ENCODE data around the gene MAPK8IP1.

Gene MAPK8IP1

DNA sequence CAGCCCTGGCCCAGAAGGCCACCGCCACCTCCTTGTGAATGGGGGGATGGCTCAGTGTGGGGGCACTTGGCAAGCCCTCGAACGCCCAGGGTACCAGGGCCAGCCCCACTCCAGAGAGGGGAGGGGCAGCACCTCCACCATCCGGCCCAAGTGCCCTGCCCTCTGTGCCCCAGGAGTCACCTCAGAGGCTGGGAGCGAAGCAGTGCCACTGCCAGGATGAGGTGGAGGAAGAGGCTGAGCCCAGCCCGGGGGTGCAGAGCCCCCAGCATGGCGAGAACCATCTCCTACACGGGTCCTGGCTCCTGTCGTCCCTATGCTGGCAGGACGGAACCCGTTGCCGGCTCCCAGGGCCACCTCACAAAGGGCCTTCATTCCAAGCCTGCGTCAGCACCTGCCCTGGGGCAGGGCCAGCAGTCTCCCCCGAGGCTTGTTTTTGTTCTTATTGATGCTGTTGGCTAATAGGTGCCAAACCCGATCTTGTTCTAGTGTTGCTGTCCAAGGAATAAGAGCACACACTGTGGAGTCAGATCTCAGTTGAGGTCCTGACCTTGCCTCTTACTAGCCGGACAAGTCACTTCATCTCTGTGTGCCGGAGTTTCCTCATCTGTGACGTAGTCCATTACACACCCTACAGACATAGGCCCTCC is 21.6 kb downstream of the MAPK8IP1 start, which contains the start of gene FREY1:
FREY1 (minus strand) TSS at position 307 of the 647 bp plus-strand sequence; CDS start at position 281, 26 bp downstream.
- TF ChIP-seq, protein P1, sequence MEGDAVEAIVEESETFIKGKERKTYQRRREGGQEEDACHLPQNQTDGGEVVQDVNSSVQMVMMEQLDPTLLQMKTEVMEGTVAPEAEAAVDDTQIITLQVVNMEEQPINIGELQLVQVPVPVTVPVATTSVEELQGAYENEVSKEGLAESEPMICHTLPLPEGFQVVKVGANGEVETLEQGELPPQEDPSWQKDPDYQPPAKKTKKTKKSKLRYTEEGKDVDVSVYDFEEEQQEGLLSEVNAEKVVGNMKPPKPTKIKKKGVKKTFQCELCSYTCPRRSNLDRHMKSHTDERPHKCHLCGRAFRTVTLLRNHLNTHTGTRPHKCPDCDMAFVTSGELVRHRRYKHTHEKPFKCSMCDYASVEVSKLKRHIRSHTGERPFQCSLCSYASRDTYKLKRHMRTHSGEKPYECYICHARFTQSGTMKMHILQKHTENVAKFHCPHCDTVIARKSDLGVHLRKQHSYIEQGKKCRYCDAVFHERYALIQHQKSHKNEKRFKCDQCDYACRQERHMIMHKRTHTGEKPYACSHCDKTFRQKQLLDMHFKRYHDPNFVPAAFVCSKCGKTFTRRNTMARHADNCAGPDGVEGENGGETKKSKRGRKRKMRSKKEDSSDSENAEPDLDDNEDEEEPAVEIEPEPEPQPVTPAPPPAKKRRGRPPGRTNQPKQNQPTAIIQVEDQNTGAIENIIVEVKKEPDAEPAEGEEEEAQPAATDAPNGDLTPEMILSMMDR (conservative IDR thresholded peaks at IDR 0.05), result no peak

DNA sequence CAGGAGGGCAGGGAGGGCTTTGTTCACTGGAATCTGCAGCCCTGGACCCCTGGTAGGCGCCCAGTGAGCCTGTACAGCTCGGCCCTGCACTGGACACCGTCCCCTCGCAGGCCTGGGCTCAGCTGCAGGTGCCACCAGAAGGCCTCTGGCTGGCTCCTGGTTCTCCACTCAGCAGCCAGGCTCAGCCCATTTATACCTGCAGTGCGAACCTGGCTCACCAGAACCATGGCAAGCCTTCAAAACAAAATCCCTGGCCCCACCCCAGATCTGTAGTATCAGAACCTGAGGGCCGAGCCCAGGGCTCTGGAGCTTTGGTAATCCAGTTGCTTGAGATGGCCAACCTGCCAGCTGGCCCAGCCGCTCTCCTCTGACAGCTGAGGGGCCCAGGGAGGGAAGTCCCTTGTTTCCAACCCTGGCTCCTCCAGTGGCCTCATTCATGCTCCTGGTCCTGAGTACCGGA is 22.5 kb downstream of the MAPK8IP1 start:
- TF ChIP-seq, protein P1 (conservative IDR thresholded peaks at IDR 0.05), result no peak
- no peak overlapping the region for H3K27ac ChIP-seq

More for the DNA sequence above, 21.6 kb downstream of the MAPK8IP1 start, which contains the start of gene FREY1:
- H3K27ac ChIP-seq, result no peak within 1 kb of the TSS

DNA sequence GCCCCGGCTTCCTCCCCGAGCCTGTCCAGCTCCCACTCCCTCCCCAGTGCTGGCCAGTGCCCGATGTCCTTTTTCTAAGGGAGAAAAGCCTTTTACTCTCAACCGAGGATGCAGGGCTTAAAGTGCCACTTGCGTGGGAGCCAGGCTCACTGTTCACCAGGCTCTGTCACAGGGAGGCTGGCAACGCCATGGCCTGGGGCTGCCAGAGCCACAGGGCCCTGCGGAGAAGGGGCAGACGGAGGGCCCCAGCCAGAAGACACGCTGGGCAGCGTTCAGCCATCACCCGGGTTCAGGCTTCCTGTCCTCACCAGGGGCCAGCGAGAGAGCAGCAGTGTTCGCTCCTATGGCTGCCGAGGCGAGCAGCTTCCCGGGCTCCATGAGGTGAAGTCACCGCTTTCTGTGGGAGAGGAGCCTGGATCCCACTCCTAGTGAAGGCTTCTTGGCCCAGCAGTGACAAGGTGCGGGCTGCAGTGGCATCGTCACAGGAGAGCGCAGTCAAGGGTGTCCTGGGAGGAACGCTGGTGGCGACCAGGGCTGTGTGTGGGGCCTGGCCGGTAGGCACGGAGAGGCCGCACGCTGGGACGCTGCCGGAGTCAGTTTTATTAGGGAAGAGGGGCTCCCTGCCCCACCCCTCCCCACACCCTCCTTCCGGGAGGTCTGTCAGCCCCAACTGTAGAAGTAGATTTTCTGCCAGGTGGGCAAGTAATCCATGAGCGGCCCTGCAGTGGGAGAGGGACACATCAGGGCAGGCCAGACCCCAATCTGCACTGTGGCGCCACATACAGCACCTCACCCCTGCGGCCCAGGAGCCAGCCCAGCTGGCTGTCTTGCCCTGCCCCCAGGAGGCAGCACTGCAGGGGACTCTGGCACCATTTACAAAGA is 24.4 kb downstream of the MAPK8IP1 start:
- no peak overlapping the region for H3K27ac ChIP-seq
- TF ChIP-seq, protein P1 (conservative IDR thresholded peaks at IDR 0.05), result no peak

DNA sequence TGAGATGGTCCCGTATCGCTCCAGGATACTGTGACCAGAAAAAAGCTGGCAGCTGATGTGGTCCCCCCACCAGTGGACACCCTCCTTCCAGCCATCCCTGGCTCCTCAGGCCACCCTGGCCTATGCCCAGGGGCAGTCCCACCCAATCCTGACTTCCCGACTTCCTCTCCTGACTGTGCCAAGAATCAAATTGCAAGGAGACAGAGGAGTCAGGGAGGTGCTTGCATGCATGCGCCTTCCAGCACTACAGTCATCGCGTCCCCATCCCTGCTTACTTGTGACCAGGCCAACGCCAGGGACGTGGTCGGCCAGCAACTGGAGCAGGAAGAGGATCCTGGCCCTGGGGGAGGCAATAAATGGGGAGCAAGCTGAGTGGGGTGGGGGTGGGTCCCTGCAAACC is 25.2 kb downstream of the MAPK8IP1 start:
- TF ChIP-seq, protein P1 (conservative IDR thresholded peaks at IDR 0.05), result no peak

DNA sequence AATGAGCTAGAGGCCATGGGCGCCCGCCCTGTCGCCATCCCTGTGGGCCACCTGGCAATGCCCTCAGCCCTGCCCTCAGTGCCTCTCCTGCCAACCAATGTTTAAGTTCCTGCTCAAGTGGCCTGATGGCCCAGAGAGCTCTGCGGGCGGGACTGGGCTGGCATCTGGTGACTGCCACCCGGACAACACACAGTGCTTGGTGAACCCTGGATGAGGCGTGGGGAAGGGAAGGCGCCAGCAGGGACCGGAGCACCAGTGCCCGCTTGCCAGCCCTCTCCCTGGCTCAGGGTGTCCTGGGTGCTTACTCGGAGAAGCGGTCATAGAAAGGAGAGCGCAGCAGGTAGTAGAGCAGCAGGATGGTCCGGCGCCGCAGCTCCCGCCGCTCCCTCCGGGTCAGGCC is 28.1 kb downstream of the MAPK8IP1 start:
- TF ChIP-seq, protein P1 (conservative IDR thresholded peaks at IDR 0.05), result no peak

More for the DNA sequence above, 25.2 kb downstream of the MAPK8IP1 start:
- no peak overlapping the region for H3K27ac ChIP-seq

DNA sequence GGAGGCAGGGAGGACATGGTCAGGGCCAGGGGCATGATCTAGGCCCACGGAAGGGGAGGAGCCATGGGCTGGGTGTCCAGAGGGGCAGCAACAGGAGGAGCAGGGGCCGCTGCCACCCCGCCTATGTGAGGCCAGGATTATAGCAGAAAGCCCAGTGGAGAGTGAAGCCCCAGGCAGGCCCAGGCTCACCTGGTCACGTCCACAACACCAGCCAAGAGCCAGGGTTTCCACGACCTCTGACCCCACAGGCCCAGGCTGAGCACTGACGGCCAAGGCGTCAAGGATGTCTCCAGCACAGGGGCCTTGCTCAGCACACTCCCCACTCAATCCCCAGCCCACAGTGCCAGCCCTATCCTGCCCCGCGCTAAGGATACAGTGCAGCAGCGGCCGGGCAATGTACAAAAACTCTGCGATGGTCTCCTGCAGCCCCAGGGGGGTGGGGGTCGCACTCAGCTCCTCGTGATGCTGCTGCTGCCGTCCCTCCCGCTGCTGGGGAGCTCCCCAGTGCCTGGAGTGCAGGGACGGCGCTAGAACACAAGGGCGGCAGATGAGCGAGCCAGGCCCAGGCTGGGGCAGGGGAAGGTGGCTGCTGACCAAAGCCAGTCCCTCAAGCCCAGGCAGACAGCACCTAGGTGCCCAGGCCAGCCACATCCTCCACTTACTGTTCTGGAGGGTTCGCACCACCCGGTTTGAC is 28.6 kb downstream of the MAPK8IP1 start:
- no peak overlapping the region for H3K27ac ChIP-seq
- TF ChIP-seq, protein P1 (conservative IDR thresholded peaks at IDR 0.05), result no peak

More for the DNA sequence above, 28.1 kb downstream of the MAPK8IP1 start:
- H3K27ac ChIP-seq, result no peak overlapping the region

DNA sequence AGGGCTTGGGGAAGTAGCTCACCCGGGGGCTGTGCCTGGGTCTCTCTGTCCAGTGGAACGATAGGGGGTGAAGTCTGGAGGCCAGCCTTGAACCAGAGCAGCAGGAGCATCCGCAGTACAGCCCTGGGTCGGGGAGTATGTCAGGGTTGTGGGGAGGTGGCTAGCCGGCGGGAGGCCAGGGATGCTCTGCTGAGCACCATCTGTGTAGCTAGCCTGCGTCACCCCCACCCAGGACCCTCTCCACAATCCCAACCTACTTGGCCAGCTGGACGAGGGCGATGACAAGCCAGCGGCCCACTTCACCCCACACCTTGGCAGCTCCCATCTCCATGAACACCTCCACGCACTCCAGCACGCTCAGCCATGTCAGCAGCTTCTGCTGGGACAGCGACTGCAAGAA is 30.0 kb downstream of the MAPK8IP1 start:
- TF ChIP-seq, protein P1 (conservative IDR thresholded peaks at IDR 0.05), result no peak
- no peak overlapping the region for H3K27ac ChIP-seq

Measured in VCaP (cell line).